ENCODE results near the gene KLK7.
"Not testable (repeated sequence)": the region's sequence is repeated elsewhere in the genome, so short reads cannot be mapped to it uniquely, and the experiment has no call there.

KLK7 gene

GRCh38 chr19:50975766-50976165 lies 8.0 kb downstream of the KLK7 start:
- H3K9ac ChIP-seq, result no peak overlapping the region
- H2AFZ ChIP-seq, result peak overlapping the region; percentile 50
- no peaks in the 10 kb centered on the region for H3K27me3 ChIP-seq (ENCODE audit: control insufficient read depth, insufficient read depth, low read length)
- H3K4me1 ChIP-seq, result no peaks in the 10 kb centered on the region
- H3K4me3 ChIP-seq (ENCODE audit: low read depth, low read length), result no peak overlapping the region
- TF ChIP-seq, protein P1, sequence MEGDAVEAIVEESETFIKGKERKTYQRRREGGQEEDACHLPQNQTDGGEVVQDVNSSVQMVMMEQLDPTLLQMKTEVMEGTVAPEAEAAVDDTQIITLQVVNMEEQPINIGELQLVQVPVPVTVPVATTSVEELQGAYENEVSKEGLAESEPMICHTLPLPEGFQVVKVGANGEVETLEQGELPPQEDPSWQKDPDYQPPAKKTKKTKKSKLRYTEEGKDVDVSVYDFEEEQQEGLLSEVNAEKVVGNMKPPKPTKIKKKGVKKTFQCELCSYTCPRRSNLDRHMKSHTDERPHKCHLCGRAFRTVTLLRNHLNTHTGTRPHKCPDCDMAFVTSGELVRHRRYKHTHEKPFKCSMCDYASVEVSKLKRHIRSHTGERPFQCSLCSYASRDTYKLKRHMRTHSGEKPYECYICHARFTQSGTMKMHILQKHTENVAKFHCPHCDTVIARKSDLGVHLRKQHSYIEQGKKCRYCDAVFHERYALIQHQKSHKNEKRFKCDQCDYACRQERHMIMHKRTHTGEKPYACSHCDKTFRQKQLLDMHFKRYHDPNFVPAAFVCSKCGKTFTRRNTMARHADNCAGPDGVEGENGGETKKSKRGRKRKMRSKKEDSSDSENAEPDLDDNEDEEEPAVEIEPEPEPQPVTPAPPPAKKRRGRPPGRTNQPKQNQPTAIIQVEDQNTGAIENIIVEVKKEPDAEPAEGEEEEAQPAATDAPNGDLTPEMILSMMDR (IDR thresholded peaks at IDR 0.05), result no peak
- no peaks in the 10 kb centered on the region for H3K79me2 ChIP-seq
- H3K36me3 ChIP-seq (ENCODE audit: control insufficient read depth, insufficient read depth, low read length), result no peaks in the 10 kb centered on the region
- no peak overlapping the region for H3K27ac ChIP-seq
- no peak overlapping the region for H3K4me2 ChIP-seq (ENCODE audit: low read length)
- no peaks in the 10 kb centered on the region for H3K9me3 ChIP-seq (ENCODE audit: control insufficient read depth, low read length)

- H3K36me3 ChIP-seq (ENCODE audit: control insufficient read depth, insufficient read depth, low read length), result no peaks in the 10 kb centered on the region
- H3K4me2 ChIP-seq (ENCODE audit: low read length), result no peak overlapping the region
- H3K9ac ChIP-seq, result no peak overlapping the region
- H3K27ac ChIP-seq, result no peak overlapping the region
- TF ChIP-seq, protein P1 (IDR thresholded peaks at IDR 0.05), result no peak
- no peak overlapping the region for H2AFZ ChIP-seq
- H3K4me1 ChIP-seq, result no peaks in the 10 kb centered on the region
- no peaks in the 10 kb centered on the region for H3K27me3 ChIP-seq (ENCODE audit: control insufficient read depth, insufficient read depth, low read length)
- H3K79me2 ChIP-seq, result no peaks in the 10 kb centered on the region
- H3K4me3 ChIP-seq (ENCODE audit: low read depth, low read length), result no peak overlapping the region
- H3K9me3 ChIP-seq (ENCODE audit: control insufficient read depth, low read length), result no peaks in the 10 kb centered on the region
Measured at GRCh38 chr19:50974702-50975556, 8.8 kb downstream of the KLK7 start.

- Histone ChIP-seq H3K79me2 (no peaks in the 10 kb centered on the region), H3K9me3 (ENCODE audit: control insufficient read depth, low read length) (no peaks in the 10 kb centered on the region), H3K36me3 (ENCODE audit: control insufficient read depth, insufficient read depth, low read length) (no peaks in the 10 kb centered on the region), H3K4me3 (ENCODE audit: low read depth, low read length) (no peak overlapping the region), H2AFZ (no peak overlapping the region), H3K4me1 (no peaks in the 10 kb centered on the region), H3K27ac (no peak overlapping the region), H3K27me3 (ENCODE audit: control insufficient read depth, insufficient read depth, low read length) (no peaks in the 10 kb centered on the region), H3K4me2 (ENCODE audit: low read length) (no peak overlapping the region), H3K9ac (no peak overlapping the region)
- TF ChIP-seq, protein P1 (IDR thresholded peaks at IDR 0.05), result no peak
Measured at GRCh38 chr19:50972795-50973376, 10.8 kb downstream of the KLK7 start.

DNA sequence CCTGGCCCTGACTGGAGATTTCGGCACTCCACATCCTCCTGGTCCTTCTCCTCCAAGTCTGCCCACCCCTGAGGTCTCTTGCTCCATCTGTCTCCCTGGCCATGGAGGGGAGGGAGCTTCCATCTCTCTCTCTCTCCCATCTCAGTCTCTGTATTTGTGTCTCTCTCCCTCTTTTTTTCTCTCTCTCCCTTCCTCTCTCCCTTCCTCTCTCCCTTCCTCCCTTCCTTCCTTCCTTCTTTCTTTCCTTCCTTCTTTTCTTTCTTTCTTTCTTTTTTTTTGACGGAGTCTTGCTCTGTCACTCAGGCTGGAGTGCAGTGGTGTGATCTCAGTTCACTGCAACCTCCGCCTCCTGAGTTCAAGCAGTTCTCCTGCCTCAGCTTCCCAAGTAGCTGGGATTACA lies 13.9 kb downstream of the KLK7 start:
- H3K4me1 ChIP-seq; H3K27me3 ChIP-seq (ENCODE audit: control insufficient read depth, insufficient read depth, low read length); H3K9ac ChIP-seq; H3K36me3 ChIP-seq (ENCODE audit: control insufficient read depth, insufficient read depth, low read length); H3K4me3 ChIP-seq (ENCODE audit: low read depth, low read length); H3K9me3 ChIP-seq (ENCODE audit: control insufficient read depth, low read length); H3K4me2 ChIP-seq (ENCODE audit: low read length); H3K27ac ChIP-seq; H3K79me2 ChIP-seq; H2AFZ ChIP-seq: not testable (repeated sequence)

GRCh38 chr19:50969413-50969760 lies 14.3 kb downstream of the KLK7 start, which contains the start of gene KLK6:
Gene KLK6, minus strand, starts transcription at chr19:50969591. Its CDS starts 1,487 bp downstream, at chr19:50968104.
- no peak within 1 kb of the TSS for H3K9ac ChIP-seq
- H3K4me2 ChIP-seq (ENCODE audit: low read length), result no peak within 1 kb of the TSS
- no peaks in the 10 kb centered on the region for H3K79me2 ChIP-seq
- no peak within 1 kb of the TSS for H3K27ac ChIP-seq
- H2AFZ ChIP-seq, result no peak within 1 kb of the TSS
- no peaks in the 10 kb centered on the region for H3K36me3 ChIP-seq (ENCODE audit: control insufficient read depth, insufficient read depth, low read length)
- TF ChIP-seq, protein P1 (IDR thresholded peaks at IDR 0.05), result no peak
- no peak within 1 kb of the TSS for H3K4me3 ChIP-seq (ENCODE audit: low read depth, low read length)
- H3K4me1 ChIP-seq, result no peaks in the 10 kb centered on the region
- no peaks in the 10 kb centered on the region for H3K9me3 ChIP-seq (ENCODE audit: control insufficient read depth, low read length)
- H3K27me3 ChIP-seq (ENCODE audit: control insufficient read depth, insufficient read depth, low read length), result no peaks in the 10 kb centered on the region

All from parathyroid adenoma (tissue), 2 donors.